ENCODE data around the gene GOPC.
"Not testable (repeated sequence)": the region's sequence is repeated elsewhere in the genome, so short reads cannot be mapped to it uniquely, and the experiment has no call there.

Gene GOPC

DNA sequence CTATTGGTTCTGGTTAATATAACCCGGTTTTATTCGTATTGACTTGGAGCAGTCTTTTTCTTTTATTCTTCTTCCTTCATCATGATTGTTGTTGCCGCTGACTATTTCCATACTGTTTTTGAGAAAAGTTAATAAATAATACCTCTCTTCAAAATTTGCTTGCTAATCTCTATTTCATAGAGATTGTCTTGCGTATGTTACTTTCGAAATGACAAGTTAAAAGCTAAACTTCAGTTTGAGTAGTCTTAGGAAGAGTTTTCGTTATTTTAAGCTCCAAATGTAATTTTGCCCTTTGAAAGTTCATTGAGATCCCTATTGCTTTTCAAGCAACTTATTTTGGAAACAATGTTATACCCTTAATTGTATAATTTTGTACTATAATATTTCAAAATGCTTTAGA is 83.4 kb downstream of the GOPC start:
- in situ Hi-C loops (cut with HindIII; ENCODE audit: low sequenced_read_pairs) = no loop called here

DNA sequence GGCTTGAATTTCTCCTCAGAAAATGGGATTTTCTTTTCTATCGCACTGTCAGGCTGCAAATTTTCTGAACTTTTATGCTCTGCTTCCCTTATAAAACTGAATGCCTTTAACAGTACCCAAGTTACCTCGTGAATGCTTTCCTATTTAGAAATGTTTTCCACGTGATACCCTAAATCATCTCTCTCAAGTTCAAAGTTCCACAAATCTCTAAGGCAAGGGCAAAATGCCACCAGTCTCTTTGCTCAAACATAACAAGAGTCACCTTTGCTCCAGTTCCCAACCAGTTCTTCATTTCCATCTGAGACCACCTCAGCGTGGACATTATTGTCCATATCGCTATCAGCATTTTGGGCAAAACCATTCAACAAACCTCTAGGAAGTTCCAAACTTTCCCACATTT is 84.3 kb downstream of the GOPC start:
- in situ Hi-C loops (cut with HindIII; ENCODE audit: low sequenced_read_pairs) = not testable (repeated sequence)

GRCh38 chr6:117515326-117515725 is 87.0 kb downstream of the GOPC start:
- in situ Hi-C loops (cut with HindIII; ENCODE audit: low sequenced_read_pairs) = no loop called here

DNA sequence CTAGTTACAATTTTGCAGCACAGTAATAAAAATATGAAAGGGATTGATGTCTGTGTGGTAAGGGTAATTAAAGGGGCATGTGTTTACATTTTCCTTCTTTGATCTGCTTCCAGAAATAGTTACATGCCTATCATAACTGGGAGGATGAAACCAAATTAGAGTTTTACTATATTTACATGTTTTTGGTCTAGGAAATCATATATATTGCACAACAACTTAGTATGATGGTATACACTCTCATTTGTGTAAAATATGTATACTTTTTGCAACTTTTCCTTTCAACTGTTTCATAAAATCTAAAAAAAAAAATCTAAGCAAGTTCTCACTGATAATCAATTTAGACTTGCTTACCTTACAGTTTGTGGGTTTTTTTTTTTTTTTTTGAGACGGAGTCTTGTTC is 87.7 kb downstream of the GOPC start:
- in situ Hi-C loops (cut with HindIII; ENCODE audit: low sequenced_read_pairs) = no loop called here

- in situ Hi-C loops (cut with HindIII; ENCODE audit: low sequenced_read_pairs) = no loop called here
These were observed 88.4 kb downstream of the GOPC start for GRCh38 chr6:117513778-117514365.

DNA sequence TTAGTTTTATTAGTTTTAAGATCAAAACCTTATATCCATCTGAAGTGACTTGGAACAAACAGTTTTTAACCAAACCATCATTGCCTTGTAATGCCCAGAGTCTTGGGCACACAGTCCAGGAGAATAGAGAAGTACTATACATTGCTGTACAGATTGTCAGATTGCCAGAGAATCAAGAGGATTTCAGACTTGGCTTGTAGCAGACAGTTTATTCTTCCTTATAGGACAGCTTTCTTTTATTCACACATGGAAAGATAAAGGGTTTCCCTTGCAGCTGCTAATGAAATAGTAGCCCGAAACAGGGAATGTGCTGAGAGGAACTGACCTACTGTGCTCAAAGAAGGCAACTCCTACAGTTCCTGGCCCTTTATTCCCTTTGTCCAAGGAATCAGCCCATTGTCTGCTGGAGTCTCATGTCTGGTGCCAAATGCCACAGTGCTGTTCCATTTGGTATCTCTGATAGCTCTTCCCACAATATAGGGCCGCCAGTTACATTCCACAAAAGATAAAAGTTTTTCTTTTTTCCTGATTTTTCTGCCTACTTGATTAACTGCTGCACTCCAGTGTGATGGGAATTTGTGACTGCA is 89.2 kb downstream of the GOPC start:
- in situ Hi-C loops (cut with HindIII; ENCODE audit: low sequenced_read_pairs) = no loop called here

GRCh38 chr6:117512056-117512828 is 90.1 kb downstream of the GOPC start:
- in situ Hi-C loops (cut with HindIII; ENCODE audit: low sequenced_read_pairs) = no loop called here

All from DLD1 (cell line).